NK-92 (cell line): ENCODE measurements around the gene MBP.

Experiments used
- DNase-seq: peaks from one replicate; lab custom pipeline; 2025; ENCODE audit not compliant: unreplicated experiment; lab: John Stamatoyannopoulos, UW

Gene MBP

GRCh38 chr18:77134611-77135010 is 2.0 kb upstream of the MBP start:
- DNase-seq = no peak

DNA sequence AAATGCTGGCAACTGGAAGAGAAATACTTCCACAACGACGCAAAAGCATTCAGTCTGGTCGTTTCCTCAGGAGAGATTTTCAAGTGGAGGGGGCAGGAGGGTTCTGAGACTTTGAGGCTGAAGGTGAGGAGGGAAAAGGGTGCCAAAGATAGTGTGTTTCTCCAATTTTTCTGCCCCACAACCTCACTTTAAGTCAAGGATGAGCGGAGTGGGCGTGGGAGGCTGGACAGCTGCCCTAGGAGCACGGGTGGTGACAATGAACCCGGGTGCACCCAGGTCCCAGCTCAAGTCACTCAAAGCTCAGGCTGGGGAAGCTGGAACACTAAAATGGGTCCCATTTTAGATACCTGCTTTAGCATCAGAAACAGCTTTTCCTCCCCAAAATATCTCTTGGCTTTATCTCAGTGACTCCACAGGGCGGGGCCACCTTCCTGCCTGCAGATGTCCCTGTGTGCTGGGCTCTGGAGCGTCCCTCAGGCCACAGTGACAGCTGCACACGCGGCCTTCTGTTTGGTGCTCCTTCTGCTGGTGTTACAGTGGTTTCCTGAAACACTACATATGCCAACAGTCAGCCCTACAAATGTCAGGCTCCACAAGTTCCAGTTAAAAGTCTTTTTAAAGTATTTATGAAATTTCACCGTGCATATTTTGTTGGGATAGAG is 1.4 kb upstream of the MBP start:
- DNase-seq = no peak

GRCh38 chr18:77133051-77133834 is 660 bp upstream of the MBP start:
- no peak for DNase-seq

DNA sequence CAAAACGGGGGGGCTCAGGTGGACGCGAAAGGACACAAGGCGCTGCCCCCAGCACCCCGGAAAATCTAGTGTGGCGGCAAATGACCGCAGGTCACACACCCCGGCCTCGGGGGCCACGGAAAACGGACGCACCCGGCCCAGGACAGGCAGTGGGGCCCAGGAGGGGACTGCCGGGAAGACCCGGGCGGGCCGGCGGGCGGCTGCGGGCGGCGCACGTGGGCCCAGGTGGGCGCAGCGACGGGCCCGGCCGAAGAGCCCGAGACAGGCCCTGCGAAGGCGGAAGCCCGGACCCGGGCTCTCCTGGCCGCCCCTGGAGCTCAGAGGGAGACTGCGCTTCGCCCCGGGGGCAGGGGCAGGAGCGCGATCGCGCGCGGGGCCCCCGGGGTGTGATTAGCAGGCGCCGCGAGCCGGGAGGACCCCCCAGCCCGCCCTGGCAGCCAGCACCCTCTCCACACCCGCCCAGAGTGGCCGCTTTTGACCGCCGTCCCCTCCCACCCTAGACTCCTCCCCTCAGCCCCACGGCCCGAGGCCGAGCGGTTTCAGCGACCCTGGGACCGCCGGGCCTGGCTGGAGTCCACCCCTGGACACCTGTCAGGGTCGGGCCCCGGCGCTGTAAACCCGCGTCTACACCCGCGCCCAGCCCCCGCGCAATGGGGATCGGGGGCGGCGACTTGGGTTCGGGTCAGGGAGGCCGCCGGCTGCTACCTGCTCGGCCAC is 773 bp downstream of the MBP start:
- DNase-seq = no peak

DNA sequence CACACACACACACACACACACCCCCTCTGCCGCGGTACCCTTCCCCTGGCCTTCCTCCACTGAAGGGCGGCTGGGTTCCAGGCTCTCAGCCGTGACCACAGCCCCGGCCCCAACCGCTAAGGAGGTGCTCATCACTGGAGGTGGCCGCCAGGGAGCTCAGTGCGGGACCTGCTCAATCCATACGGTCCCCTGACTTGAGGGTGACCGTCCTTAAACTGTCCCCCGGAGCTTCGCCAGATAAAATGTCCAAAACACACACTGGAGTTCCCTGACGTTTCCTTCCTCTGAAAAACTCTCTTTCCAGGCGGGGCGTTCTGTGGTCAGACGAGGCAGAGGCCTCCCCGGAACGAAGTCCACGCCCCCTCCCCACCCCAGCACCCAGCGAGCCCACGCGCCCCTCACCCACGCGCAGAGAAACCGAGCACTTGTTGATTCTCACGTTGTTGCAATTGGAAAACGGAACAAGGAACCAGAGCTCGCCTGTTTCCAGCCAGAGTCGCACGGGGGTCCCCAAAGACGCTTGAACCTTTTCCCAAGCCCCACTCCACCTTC is 1.4 kb downstream of the MBP start:
- DNase-seq = no peak

DNA sequence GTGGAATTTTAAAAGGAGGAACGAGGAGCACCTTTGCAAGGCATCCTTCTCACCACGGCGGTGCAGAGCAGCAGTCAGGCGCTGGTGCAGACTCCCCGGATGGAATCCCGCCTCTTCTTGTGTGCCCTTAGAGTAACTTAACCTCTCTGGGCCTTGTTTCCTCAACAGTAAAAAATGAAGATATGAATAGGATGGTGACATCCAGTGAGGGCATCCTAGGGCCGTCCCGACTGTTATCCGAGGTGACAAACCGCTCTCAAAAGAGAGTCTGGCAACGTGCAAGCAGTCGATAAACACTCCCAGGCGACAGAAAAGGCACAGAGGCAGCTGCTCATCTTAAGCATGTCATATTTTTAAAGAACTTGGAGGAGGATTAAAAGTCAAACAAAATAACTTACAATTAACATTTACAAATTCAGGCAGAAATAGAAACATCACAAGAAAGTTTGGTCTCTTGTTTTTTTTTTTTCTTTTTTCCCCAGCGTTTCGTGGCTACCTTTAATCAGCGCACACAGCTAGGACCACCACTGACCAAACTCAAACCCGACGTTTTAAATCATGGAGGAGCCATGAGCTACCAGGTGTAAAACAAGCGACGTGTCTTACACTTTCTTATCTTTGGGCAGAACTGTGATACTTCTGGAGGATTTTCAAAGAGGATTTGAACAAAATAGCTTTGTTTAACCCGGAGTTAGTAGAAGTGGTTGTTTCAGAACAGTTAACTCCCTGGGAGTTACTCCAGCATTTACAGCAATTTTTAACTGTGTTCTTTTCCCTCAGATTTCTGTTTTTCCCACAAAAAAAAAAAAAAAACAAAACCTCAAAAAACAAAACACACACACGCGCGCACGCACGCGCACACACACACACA is 2.1 kb downstream of the MBP start:
- DNase-seq = no peak

DNA sequence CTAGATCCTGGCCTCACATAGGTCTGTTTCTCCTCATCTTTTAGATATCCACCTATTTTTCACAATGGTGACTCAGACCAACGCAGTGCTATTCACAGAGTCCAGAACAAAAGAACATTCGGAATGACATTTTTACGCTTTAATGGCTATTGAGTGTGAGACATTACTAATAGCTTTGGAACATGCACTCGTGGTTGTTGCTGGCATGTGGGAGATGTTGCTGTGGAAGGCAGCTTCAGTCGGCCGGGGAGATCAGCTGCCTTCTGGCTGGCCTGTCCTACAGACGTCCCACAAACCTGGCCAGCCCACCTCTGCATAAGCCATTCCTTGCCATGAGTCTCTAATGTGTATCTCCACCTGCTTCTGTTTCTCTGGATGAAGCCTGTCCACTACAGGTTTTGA is 3.4 kb downstream of the MBP start:
- DNase-seq = no peak

- DNase-seq = no peak
Observed at GRCh38 chr18:77127769-77128671, 4.6 kb downstream of the MBP start.

- no peak for DNase-seq
Observed at GRCh38 chr18:77124452-77124922, 8.1 kb downstream of the MBP start.

GRCh38 chr18:77123320-77124231 is 9.0 kb downstream of the MBP start:
- no peak for DNase-seq

DNA sequence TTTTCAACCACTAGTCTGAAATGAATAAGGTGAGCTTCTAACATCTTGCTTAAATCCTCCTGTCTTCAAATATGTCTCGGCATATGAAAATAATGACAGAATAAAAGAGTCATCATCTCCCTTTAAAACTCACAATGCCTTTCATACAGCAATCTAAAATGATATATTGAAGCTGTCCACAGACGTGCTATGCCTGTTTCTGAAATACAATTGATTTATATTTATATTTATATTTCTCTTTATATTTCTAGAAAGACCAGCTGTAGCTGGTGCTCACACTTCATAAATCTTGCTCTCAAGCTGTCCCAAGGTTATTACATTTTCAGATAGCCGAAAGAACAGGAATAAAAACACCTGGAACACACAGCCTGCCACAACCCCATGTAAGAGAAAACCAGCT is 11.1 kb downstream of the MBP start:
- no peak for DNase-seq

- no peak for DNase-seq
Observed at GRCh38 chr18:77119851-77120491, 12.6 kb downstream of the MBP start.

DNA sequence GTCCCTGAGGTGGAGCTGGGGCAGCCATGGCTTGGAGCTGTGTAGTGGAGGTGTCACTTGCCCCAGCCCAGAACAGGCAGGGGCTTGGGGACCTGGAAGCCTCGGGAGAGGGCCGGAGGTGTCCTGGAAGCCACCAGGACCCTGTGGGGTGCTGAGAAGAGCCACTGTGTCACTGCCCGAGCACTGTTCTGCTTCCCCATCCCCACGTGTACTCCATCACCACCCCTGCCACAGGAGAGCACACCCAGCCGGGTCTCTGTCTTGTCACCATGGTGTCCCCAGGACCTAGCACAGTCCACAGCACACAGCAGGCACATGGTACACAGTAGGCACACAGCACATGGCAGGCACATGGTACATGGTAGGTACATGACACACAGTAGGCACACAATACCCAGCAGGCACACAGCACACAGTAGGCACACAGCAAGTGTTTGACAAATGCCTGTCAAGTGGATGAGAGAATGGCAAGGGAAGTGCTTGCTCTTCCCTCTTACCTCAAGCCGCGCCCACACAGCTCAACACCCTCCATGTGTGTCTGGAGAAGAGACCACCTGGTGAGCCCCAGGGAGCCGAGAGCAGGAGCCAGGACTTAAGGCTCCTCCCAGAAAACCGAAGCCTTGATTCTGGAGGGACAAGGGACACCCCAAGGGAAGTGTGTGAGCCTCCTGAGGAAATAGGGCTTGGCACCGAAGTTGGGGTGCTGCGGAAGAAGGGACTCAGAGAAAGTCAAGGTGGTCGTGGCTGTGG is 13.3 kb downstream of the MBP start:
- no peak for DNase-seq

- no peak for DNase-seq
Observed at GRCh38 chr18:77118256-77119090, 14.1 kb downstream of the MBP start.

DNA sequence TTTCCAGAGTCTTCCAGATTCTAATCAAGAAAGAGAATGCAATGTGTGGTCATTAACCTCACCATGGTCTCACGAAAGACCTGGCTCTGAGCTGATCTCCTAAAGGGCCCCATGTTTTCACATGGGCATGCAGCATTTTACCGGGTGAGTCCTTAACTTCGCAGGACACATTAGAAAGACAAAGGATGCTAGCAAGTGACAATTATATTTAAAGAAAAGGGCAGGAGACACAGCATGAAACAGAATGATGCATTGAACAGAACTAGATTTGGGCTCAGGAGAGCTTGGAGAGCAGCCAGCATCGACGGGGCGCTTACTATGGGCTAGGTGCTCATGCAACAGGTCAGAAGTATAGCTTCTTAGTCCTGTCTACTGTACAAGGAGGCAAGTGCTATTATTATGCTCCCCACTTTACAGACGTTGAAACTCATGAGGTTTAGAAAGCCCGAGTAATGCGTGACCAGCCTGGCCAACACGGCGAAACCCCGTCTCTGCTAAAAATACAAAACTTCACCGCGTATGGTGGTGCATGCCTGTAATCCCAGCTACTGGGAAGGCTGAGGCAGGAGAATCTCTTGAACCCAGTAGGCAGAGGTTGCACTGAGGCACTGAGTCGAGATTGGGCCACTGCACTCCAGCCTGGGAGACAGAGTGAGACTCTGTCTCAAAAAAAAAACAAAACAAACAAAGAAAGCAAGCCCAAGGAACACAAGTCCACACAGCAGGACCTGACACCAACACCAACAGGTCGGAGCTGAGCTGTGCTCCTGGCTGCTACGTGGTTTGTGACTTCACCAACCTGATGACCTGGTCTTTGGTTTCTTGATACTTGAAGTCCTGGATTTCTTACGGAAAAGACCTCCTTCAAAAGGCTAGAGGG is 16.1 kb downstream of the MBP start:
- DNase-seq = no peak
